ENCODE results near the gene OR2A7. TPM values are rescaled to one million over a fixed set of nuclear protein-coding genes. Genes with fewer than 3 reads are reported as not detected.
"Not testable (repeated sequence)": the region's sequence is repeated elsewhere in the genome, so short reads cannot be mapped to it uniquely, and the experiment has no call there.

OR2A7 gene
- total RNA-seq, 2 donors from 2014 or later = 3.8 to 4.8 TPM

DNA sequence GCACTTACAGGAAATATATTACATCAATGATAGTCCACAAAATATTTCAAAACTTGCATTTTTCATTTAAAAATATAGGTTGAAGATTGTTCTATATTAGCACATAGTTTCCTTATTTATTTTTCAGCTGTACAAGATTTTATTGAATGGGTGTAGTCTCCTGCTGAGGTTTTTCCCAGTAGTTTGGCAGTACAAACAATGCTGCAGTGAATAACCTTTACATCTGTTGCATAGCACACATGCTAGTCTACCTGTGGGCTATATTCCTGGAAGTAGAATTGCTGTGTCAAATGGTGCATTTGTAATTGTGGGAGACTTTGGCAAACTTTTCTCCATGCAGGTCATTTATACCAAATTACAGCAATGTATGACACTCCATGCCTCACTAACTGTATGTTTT is 44.1 kb downstream of the OR2A7 start:
- H3K36me3 Mint-ChIP-seq (ENCODE audit: low read depth); H3K27me3 Mint-ChIP-seq (ENCODE audit: insufficient read depth): not testable (repeated sequence)

GRCh38 chr7:144219149-144219548 is 45.4 kb downstream of the OR2A7 start:
- not testable (repeated sequence) for H3K27me3 Mint-ChIP-seq (ENCODE audit: insufficient read depth); H3K36me3 Mint-ChIP-seq (ENCODE audit: low read depth); H3K4me1 ChIP-seq (ENCODE audit: control insufficient read depth, insufficient read depth, low read length); H3K27ac Mint-ChIP-seq; H3K9me3 Mint-ChIP-seq; H3K4me1 Mint-ChIP-seq; H3K4me3 ChIP-seq (ENCODE audit: low read length); H3K9ac ChIP-seq (ENCODE audit: extremely low read depth, low read length, poor library complexity, severe bottlenecking); H3K9me3 ChIP-seq (ENCODE audit: control insufficient read depth, low read length); H3K27ac ChIP-seq (ENCODE audit: low read depth, low read length); H3K4me3 Mint-ChIP-seq; H3K27me3 ChIP-seq (ENCODE audit: control insufficient read depth, insufficient read depth, low read length, poor library complexity, severe bottlenecking); DNase-seq; H3K36me3 ChIP-seq (ENCODE audit: control insufficient read depth, insufficient read depth, low read length)
- no CpG with 5 or more reads among the region's 4 CpGs for WGBS, 2 experiments (ENCODE audit: insufficient coverage in 1 of 2, insufficient read length in 1 of 2)

More for the DNA sequence above, 44.1 kb downstream of the OR2A7 start:
- H3K4me1 Mint-ChIP-seq; H3K9me3 Mint-ChIP-seq; H3K4me3 ChIP-seq (ENCODE audit: low read length); H3K4me1 ChIP-seq (ENCODE audit: control insufficient read depth, insufficient read depth, low read length); H3K9ac ChIP-seq (ENCODE audit: extremely low read depth, low read length, poor library complexity, severe bottlenecking); H3K4me3 Mint-ChIP-seq; H3K27ac Mint-ChIP-seq; H3K27me3 ChIP-seq (ENCODE audit: control insufficient read depth, insufficient read depth, low read length, poor library complexity, severe bottlenecking); H3K27ac ChIP-seq (ENCODE audit: low read depth, low read length); DNase-seq; H3K9me3 ChIP-seq (ENCODE audit: control insufficient read depth, low read length); H3K36me3 ChIP-seq (ENCODE audit: control insufficient read depth, insufficient read depth, low read length): not testable (repeated sequence)

DNA sequence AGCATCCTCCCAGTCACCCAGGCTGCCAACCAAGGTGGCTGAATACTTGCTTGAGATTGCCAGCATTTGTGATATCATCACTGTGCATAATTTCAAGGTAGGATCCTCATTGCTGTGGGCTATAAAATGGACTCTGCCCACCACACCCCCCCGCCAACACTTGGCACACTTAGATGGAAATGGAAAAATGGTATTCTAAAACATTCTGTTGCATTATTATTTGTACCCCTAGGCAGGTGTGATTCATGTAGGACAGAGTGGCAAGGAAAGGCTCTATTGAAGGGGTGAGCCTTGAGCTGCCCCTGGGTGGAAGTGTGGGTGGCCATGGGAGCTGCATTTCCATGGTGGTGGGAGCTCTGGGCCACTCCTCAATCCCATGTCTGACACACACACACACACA is 46.0 kb downstream of the OR2A7 start:
- 100% methylated on average over 1 of the region's 1 CpG for WGBS, 2 experiments (ENCODE audit: insufficient coverage in 1 of 2, insufficient read length in 1 of 2)
- not testable (repeated sequence) for H3K4me3 Mint-ChIP-seq; H3K36me3 Mint-ChIP-seq (ENCODE audit: low read depth); H3K4me1 Mint-ChIP-seq; H3K27ac ChIP-seq (ENCODE audit: low read depth, low read length); H3K27me3 Mint-ChIP-seq (ENCODE audit: insufficient read depth); H3K4me3 ChIP-seq (ENCODE audit: low read length); H3K9ac ChIP-seq (ENCODE audit: extremely low read depth, low read length, poor library complexity, severe bottlenecking); H3K36me3 ChIP-seq (ENCODE audit: control insufficient read depth, insufficient read depth, low read length); H3K27me3 ChIP-seq (ENCODE audit: control insufficient read depth, insufficient read depth, low read length, poor library complexity, severe bottlenecking); H3K9me3 ChIP-seq (ENCODE audit: control insufficient read depth, low read length); H3K9me3 Mint-ChIP-seq; H3K4me1 ChIP-seq (ENCODE audit: control insufficient read depth, insufficient read depth, low read length)
- peak; percentile 34 for DNase-seq
- peak overlapping the region; percentile 33 for H3K27ac Mint-ChIP-seq

GRCh38 chr7:144217200-144217599 is 47.4 kb downstream of the OR2A7 start:
- not testable (repeated sequence) for H3K9me3 ChIP-seq (ENCODE audit: control insufficient read depth, low read length); H3K27ac ChIP-seq (ENCODE audit: low read depth, low read length); H3K9me3 Mint-ChIP-seq; H3K27me3 ChIP-seq (ENCODE audit: control insufficient read depth, insufficient read depth, low read length, poor library complexity, severe bottlenecking); H3K9ac ChIP-seq (ENCODE audit: extremely low read depth, low read length, poor library complexity, severe bottlenecking); H3K36me3 Mint-ChIP-seq (ENCODE audit: low read depth); H3K4me1 Mint-ChIP-seq; H3K4me1 ChIP-seq (ENCODE audit: control insufficient read depth, insufficient read depth, low read length); H3K36me3 ChIP-seq (ENCODE audit: control insufficient read depth, insufficient read depth, low read length); H3K27ac Mint-ChIP-seq; H3K4me3 Mint-ChIP-seq; H3K4me3 ChIP-seq (ENCODE audit: low read length); H3K27me3 Mint-ChIP-seq (ENCODE audit: insufficient read depth); DNase-seq

Other genes with a start within 250 kb of the OR2A7 start
- not detected for gene OR2A5, start 215.8 kb downstream of the OR2A7 start, total RNA-seq
- not detected for gene OR2A25, start 195.0 kb downstream of the OR2A7 start, total RNA-seq
- gene OR2A12, start 178.5 kb downstream of the OR2A7 start, total RNA-seq = not detected
- not detected for gene OR2A2, start 155.2 kb downstream of the OR2A7 start, total RNA-seq
- gene OR2A14, start 141.6 kb downstream of the OR2A7 start, total RNA-seq = not detected
- 1 to 10 TPM; 6.3 to 8.7 TPM for gene CTAGE4, start 81.3 kb downstream of the OR2A7 start, total RNA-seq
- 10 to 100 TPM in 1 of 2 donors, 1 to 10 TPM in 1; 9.5 to 18.4 TPM for gene ARHGEF35, start 69.0 kb downstream of the OR2A7 start, total RNA-seq
- gene OR2A42, start 25.2 kb downstream of the OR2A7 start, total RNA-seq = not detected
- 1 to 10 TPM in 1 of 2 donors, not detected in 1; 8.4 TPM for gene CTAGE8, start 4.5 kb upstream of the OR2A7 start, total RNA-seq
- gene OR2A1, start 47.6 kb upstream of the OR2A7 start, total RNA-seq = not detected
- gene ARHGEF5, start 90.6 kb upstream of the OR2A7 start, total RNA-seq = 10 to 100 TPM; 22.8 to 43.1 TPM
- gene NOBOX, start 138.9 kb upstream of the OR2A7 start, total RNA-seq = not detected

Data from endodermal cell (in vitro differentiated cells).